ENCODE measurements around the gene ABRACL.

DNA sequence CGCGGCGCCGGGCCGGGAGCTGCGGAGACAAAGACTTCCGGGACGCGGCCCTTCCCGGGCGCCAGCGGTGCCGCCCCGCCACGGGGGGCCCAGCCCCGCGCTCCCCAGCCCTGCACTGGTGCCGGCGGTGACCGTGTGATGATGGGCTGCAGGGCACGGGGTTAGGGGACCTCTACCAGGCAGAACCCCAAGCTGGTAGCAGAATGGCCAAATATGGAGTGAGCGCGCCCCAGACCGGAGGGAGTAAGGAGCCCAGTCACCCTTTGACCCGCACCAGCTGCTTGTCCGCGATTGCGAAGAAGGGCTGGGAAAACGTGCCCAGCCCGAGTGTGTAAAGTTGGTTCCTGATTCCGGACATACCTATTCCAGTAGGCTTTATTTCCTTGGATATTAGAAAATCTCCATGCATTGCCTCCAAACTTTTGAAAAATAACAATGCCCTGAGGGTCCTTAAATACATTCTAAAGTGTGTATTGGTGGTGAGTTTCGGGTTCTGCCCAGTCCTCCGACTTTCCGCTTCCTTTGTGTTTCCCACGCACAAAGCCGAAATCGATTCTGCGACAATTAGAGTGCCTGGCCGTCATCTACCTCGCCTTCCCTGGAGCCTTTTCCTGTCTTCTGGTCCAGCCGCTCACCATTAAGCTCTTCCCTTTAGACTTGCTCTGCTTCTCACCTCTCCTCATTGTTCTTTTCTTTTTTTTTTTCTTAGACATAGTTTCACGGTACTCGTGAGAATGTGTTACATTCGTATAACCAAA, 1.1 kb downstream of the ABRACL start:
- TF ChIP-seq, protein P1, sequence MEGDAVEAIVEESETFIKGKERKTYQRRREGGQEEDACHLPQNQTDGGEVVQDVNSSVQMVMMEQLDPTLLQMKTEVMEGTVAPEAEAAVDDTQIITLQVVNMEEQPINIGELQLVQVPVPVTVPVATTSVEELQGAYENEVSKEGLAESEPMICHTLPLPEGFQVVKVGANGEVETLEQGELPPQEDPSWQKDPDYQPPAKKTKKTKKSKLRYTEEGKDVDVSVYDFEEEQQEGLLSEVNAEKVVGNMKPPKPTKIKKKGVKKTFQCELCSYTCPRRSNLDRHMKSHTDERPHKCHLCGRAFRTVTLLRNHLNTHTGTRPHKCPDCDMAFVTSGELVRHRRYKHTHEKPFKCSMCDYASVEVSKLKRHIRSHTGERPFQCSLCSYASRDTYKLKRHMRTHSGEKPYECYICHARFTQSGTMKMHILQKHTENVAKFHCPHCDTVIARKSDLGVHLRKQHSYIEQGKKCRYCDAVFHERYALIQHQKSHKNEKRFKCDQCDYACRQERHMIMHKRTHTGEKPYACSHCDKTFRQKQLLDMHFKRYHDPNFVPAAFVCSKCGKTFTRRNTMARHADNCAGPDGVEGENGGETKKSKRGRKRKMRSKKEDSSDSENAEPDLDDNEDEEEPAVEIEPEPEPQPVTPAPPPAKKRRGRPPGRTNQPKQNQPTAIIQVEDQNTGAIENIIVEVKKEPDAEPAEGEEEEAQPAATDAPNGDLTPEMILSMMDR (IDR thresholded peaks at IDR 0.05; ENCODE audit: low read depth, low read length), result no peak
- no peak for TF ChIP-seq EZH2phosphoT487 (IDR thresholded peaks at IDR 0.05; ENCODE audit: low read depth)
